ENCODE measurements around the gene WFDC8.
"Not testable (repeated sequence)": the region's sequence is repeated elsewhere in the genome, so short reads cannot be mapped to it uniquely, and the experiment has no call there.

WFDC8 gene

GRCh38 chr20:45595235-45595634, 16.2 kb upstream of the WFDC8 start:
- TF ChIP-seq CTCF (IDR thresholded peaks at IDR 0.05; ENCODE audit: borderline replicate concordance, insufficient read depth, low read depth, low read length): no peak
- H3K4me3 ChIP-seq (ENCODE audit: low read depth, low read length): no peak overlapping the region

- H3K4me3 ChIP-seq (ENCODE audit: low read depth, low read length): no peak overlapping the region
- no peak for TF ChIP-seq CTCF (IDR thresholded peaks at IDR 0.05; ENCODE audit: borderline replicate concordance, insufficient read depth, low read depth, low read length)
Measured at GRCh38 chr20:45593498-45593897, 14.4 kb upstream of the WFDC8 start.

- TF ChIP-seq CTCF (IDR thresholded peaks at IDR 0.05; ENCODE audit: borderline replicate concordance, insufficient read depth, low read depth, low read length): peak; percentile 76
Measured at GRCh38 chr20:45592574-45593189, 13.6 kb upstream of the WFDC8 start.

GRCh38 chr20:45589725-45590124, 10.6 kb upstream of the WFDC8 start:
- TF ChIP-seq CTCF (IDR thresholded peaks at IDR 0.05; ENCODE audit: borderline replicate concordance, insufficient read depth, low read depth, low read length): no peak
- H3K4me3 ChIP-seq (ENCODE audit: low read depth, low read length): no peak overlapping the region

More at GRCh38 chr20:45592574-45593189, 13.6 kb upstream of the WFDC8 start:
- H3K4me3 ChIP-seq (ENCODE audit: low read depth, low read length): no peak overlapping the region

GRCh38 chr20:45588800-45589199, 9.7 kb upstream of the WFDC8 start:
- H3K4me3 ChIP-seq (ENCODE audit: low read depth, low read length): no peak overlapping the region
- no peak for TF ChIP-seq CTCF (IDR thresholded peaks at IDR 0.05; ENCODE audit: borderline replicate concordance, insufficient read depth, low read depth, low read length)

GRCh38 chr20:45585986-45586385, 6.9 kb upstream of the WFDC8 start:
- not testable (repeated sequence) for H3K4me3 ChIP-seq (ENCODE audit: low read depth, low read length)

- not testable (repeated sequence) for H3K4me3 ChIP-seq (ENCODE audit: low read depth, low read length)
Measured at GRCh38 chr20:45584294-45584693, 5.2 kb upstream of the WFDC8 start.

GRCh38 chr20:45583502-45583901, 4.4 kb upstream of the WFDC8 start:
- no peak for TF ChIP-seq CTCF (IDR thresholded peaks at IDR 0.05; ENCODE audit: borderline replicate concordance, insufficient read depth, low read depth, low read length)
- H3K4me3 ChIP-seq (ENCODE audit: low read depth, low read length): no peak overlapping the region

All from GM12875 (cell line).